ENCODE data around the gene C1orf116.

Gene C1orf116

GRCh38 chr1:207018707-207019106 is 13.8 kb downstream of the C1orf116 start:
- no peak for DNase-seq

DNA sequence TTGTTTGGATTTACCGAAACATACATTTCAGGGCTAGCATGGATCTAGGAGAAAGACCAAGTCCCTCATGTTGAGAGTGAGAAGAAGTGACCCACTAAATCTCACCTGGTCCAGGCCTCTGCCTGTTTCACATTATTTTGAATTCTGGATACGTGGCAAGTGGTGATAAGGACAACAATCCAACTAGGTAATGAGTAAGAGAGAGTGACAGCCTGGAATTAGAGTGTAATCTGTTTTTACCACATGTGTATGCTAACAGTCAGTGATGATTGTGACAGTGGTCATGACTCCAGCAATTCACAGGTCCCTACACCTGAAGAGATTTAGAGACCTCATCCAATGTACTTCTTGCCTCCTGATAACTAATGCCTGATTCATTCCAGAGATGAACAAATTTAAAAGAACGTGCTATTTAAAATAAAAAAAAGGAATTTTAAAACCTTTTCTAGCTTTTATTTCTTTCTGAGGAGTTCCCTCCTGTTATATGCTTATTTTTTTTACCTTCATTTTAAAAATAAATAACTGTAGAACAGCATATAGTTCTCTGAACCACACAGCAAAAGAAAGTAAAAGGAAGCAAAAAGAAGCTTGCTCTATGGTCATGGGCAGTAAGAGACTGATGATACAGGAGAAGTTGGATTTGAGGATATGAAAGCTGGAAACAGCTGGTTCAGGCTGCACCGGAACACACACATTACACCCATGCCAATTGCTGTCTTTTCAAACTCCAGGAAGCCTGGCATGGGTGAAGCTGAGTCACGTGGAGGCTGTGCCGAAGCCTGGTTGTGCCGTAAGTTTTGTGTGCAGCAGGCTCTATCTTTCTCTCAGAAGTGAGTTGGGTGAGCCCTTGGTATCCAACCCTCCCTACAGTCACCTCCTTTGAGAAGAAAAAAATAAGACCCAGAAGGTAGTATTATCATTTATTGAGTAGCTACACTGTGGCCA is 14.7 kb downstream of the C1orf116 start:
- no peak for DNase-seq

GRCh38 chr1:207015791-207016190 is 16.8 kb downstream of the C1orf116 start:
- no peak for DNase-seq

DNA sequence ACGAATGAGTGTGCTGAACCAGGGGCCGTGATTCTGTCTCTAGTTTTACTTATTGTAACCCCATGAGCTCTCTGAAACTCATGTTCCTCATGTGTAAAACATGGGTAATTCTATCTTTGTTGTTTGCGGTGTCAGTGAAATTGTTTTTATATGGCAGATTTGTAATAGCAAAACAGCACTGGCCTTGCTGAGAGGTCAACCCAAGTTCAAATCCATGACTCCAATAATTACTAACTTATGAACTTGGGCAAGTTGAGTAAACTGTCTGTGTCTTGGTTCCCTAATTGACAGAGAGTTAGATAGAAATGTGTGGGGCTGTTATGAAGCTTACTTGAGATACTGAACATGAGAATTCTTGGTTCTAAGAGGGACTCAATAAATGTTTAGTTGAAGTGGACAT is 17.8 kb downstream of the C1orf116 start:
- DNase-seq, result no peak

GRCh38 chr1:207013321-207014085 is 19.1 kb downstream of the C1orf116 start:
- DNase-seq, result no peak

DNA sequence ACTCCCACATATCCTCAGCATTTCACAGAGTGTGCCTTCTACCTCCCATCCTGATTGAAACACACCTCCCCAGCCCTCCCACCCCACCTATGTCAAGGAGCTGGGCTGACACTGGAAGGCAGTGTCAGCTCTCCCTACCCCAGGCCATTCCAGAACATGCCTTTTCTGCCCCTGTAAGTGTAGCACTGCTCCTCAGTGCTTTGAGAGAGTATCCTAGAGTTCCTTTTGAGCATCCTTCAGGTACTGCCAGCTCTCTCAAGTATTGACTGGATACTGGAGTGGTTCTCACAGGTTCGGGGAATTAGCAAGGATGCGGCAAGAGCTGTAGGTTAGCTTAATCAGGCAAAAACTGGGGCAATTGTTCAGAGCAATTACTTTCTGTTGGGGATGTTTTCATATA is 21.8 kb downstream of the C1orf116 start:
- DNase-seq, result no peak

GRCh38 chr1:207009945-207010344 is 22.6 kb downstream of the C1orf116 start:
- DNase-seq, result no peak

GRCh38 chr1:207009182-207009850 is 23.2 kb downstream of the C1orf116 start:
- no peak for DNase-seq

DNA sequence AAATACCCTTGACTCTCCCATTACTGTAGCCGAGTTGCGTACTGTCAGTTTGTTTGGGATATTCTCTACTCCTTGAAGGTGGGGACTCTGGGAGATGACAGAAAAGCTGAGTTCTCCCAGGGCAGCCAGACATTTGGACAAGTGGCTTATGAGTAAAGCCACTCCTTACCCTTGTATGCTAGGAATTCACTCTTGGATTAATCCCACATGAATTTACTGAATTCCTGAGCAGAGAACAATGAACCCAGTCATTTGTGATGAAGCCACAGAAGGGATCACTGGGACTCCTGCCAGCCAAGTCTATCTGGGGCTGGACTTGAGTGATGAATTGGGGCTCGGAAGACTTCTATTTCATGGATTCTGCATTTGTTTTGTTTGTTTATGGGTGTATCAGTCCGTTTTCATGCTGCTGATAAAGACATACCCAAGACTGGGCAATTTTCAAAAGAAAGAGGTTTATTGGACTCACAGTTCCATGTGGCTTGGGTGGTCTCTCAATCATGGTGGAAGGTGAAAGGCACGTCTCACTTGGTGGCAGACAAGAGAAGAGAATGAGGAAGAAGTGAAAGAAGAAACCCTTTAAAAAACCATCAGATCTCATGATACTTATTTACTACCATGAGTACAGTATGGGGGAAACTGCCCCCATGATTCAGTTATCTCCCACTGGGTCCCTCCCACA is 25.1 kb downstream of the C1orf116 start:
- no peak for DNase-seq

DNA sequence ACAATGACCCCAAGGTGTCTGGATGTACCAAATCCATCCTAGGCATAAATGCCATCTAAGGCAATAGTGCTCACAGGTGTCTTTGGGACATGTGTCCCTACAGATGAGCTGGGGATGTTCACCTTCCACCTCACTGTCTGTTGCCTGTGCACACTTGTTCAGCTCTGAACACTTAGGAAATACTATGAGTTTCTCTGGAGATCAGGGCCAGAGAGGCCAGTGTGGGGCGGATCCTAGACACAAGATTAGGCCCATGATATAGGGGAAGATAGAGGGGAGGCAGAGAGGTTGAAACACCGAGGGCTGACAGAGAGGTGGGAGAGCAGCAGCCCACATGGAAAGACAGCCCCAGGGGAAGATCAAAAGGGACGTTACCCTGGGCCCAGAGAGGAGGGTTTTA is 25.6 kb downstream of the C1orf116 start:
- no peak for DNase-seq

GRCh38 chr1:207006083-207006482 is 26.5 kb downstream of the C1orf116 start:
- DNase-seq, result no peak

GRCh38 chr1:207004931-207005830 is 27.4 kb downstream of the C1orf116 start:
- peak; percentile 20 for DNase-seq

DNA sequence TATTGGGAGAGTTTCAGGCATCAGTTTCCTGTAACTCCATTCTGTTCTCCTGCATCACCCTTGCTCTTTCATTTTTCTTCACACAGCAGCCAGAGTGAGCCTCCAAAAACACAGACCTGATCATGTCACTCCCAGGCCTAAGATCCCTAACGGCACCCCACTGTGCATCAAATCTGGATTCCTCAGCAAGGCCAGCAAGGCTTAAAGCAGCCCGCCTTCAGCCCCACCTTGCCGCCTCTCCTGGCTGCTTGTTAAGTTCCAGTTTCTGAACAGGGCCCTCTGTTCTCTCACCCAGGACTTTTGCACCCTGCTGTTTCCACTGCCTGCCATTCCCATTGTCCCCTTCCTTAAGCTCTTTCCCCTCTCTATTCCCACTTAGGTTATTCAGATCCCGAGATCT is 29.3 kb downstream of the C1orf116 start:
- no peak for DNase-seq

DNA sequence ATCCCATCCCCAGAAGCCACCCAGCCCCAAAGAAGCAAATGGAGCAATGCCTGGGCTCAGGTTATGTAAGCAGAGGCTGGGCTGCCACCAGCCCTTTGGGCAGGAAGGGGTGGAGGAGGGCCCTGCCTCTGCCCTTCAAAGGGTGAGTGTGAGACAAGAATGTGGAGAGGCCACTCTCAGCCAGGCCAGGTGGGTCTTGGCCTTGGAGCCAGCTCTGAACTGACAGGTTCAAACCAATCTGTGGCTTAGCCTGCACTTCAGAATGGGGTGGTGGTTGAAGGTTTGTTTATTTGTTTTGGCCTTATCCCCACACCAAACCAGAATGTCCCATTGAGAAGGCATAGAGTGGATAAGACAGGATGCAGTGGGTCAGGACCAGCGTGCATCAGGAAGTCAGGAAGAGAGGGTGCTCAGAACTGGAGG is 29.8 kb downstream of the C1orf116 start:
- DNase-seq, result no peak

- no peak for DNase-seq
Measured at GRCh38 chr1:207001492-207002245, 30.9 kb downstream of the C1orf116 start.

DNA sequence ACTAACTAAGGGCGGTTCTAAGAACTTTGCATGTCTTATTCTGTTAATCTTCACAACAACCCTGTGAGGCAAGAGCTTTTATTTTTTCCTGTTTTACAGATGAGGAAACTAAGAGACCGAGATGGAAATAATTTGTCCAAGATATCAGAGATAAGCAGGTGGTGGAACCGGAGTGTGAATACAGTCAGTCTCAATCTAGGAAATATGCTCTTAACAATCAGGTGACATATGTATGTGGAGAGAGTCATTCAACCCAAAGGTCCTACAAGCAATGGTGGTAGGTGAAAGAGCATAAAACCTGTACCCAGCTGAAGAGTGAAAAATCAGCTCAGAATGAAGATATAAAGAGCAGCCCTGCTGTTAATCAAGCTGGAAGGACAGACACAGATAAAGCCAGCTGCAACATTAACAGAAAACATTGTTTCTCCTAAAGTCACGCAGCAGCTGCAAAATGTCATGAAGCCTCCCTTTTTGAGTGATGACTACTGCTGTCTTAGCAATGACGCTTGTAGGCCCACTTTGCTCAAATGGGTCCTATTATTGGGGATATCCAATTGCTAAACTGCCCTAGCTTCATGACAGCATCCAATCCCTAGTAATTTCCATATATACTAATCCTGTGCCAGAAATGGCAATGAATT is 31.8 kb downstream of the C1orf116 start:
- DNase-seq, result no peak

DNA sequence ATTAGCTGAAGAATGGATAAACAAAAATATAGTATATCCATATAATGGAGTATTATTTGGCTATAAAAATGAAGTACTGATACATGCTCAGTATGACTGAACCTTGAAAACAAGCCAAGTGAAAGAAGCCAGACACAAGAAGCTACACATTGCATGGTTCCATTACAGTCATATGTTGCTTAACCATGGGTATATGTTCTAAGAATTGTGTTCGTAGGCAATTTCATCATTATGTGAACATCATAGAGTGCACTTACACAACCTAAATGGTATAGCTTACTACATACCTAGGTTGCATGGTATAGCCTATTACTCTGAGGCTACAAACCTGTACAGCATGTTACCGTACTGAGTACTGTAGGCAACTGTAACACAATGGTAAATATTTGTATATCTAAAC is 33.7 kb downstream of the C1orf116 start:
- DNase-seq, result no peak

- no peak for DNase-seq
Measured at GRCh38 chr1:206992790-206993189, 39.8 kb downstream of the C1orf116 start.

GRCh38 chr1:206987873-206988272 is 44.7 kb downstream of the C1orf116 start:
- DNase-seq, result no peak

- no peak for DNase-seq
Measured at GRCh38 chr1:206986885-206987284, 45.7 kb downstream of the C1orf116 start.
